GM21381 (cell line): Measurements from ENCODE around the gene PTPRCAP.
A peak's percentile ranks its signal among the peaks of the same experiment; 100 is the strongest.
"Not testable (repeated sequence)": the region's sequence is repeated elsewhere in the genome, so short reads cannot be mapped to it uniquely, and the experiment has no call there.

ENCODE experiments used
- ATAC-seq: cut with Tn5 transposase; IDR thresholded peaks from one replicate; pipeline ENCODE4 v1.9.1; 2021; ENCODE audit warnings: mild to moderate bottlenecking, moderate library complexity; ENCODE audit not compliant: unreplicated experiment

The PTPRCAP gene

DNA sequence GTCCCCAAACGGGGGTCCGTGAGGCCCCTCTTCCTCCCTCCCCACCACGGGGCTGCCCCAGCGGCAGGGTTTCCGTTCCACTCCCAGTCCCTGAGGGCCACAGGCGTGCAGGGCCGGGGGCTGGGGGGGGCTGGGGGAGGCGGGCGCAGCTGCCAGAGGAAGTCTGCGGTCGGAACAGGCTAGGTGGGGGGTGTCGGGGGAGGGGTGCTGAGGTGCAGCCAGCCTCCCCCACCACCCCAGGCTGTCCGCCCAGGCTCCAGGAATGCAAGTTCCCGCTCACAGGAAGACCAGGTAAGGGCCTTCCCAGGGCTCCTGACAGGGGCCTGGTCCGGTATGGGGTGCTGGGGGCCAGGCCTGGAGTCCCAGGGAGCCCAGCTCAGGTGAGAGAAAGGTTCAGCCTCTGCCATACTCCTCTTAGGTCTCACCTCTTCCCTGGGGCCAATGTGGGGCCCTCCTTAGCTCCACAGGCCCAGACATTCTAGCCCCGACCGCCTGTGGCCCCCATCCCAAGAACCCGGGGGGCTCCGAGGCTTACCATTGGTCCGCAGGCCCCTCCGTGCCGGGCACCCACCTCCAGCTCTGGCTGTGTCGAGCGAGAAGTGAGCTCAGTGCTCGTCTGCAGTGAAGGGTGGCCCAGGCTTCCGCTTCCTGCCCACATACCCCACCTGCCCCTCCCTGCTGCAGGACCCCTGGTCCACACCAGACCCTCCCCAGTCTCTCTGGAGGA lies at the start of gene PTPRCAP:
PTPRCAP (minus strand) TSS at position 601 of the 727 bp plus-strand sequence; CDS start at position 538, 63 bp downstream.
- no peak for ATAC-seq

- peak; percentile 29 for ATAC-seq
Measured at GRCh38 chr11:67486481-67487195, 49.2 kb upstream of the PTPRCAP start.

- peak; percentile 24 for ATAC-seq
Measured at GRCh38 chr11:67485873-67486361, 48.4 kb upstream of the PTPRCAP start.

- no peak for ATAC-seq
Measured at GRCh38 chr11:67484847-67485311, 47.4 kb upstream of the PTPRCAP start.

- no peak for ATAC-seq
Measured at GRCh38 chr11:67483831-67484665, 46.6 kb upstream of the PTPRCAP start.

DNA sequence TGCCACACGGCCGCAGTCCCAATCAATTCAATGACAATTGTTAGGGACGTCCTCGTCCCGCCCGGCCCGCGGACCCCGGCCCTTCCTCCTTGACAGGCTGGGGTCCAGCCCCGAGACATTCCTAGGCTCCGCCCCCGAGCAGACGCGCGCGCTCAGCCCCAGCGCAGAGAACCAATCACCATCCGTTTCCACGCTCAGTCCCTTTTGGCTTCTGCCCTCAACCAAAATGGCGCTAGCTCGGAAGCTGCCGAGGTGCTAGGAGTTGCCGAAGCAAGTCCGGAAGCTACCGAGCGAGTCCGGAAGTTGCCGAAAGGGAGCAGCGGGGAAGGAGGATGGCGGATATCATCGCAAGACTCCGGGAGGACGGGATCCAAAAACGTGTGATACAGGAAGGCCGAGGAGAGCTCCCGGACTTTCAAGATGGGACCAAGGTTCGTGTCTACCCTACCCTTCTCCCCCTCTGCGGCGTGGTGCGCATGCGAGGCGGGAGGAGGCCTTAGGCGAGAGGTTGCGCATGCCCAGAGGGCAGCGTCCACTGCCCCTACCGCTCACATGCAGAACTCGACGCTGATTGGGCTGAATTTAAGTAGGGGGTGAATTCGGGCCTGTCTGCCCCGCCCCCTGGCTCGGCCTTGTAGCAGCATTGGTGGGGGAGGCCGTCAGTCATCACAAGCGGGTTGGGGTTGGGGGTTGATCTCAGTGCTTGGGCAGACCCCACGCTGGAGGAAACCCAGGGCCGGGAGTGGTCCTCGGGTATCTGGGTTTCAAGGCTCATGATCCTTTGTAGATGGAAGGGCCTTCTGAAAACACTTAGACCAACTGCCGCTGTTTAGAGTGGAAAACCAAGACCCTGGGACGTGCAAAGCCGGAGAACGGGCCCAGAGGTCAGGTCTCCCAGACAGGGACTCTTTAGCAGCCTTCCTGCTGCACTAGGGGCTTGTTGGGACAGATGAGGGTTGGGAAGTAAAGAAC lies 45.6 kb upstream of the PTPRCAP start, which contains the start of gene AIP:
AIP (plus strand) TSS at position 200 of the 972 bp plus-strand sequence; CDS start at position 333, 133 bp downstream.
- peak; percentile 58 for ATAC-seq

GRCh38 chr11:67482275-67482826 lies 44.9 kb upstream of the PTPRCAP start:
- ATAC-seq, result no peak

GRCh38 chr11:67477344-67478050 lies 40.0 kb upstream of the PTPRCAP start:
- not testable (repeated sequence) for ATAC-seq

DNA sequence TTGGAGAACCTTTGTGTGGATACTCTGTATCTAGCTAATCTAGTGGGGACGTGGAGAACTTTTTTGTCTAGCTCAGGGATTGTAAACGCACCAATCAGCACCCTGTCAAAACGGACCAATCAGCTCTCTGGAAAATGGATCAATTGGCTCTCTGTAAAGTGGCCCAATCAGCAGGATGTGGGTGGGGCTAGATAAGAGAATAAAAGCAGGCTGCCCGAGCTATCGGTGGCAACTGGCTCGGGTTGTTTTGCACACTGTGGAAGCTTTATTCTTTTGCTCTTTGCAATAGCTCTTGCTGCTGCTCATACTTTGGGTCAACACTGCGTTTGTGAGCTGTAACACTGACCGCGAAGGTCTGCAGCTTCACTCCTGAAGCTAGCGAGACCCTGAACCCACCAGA lies 39.2 kb upstream of the PTPRCAP start:
- not testable (repeated sequence) for ATAC-seq

DNA sequence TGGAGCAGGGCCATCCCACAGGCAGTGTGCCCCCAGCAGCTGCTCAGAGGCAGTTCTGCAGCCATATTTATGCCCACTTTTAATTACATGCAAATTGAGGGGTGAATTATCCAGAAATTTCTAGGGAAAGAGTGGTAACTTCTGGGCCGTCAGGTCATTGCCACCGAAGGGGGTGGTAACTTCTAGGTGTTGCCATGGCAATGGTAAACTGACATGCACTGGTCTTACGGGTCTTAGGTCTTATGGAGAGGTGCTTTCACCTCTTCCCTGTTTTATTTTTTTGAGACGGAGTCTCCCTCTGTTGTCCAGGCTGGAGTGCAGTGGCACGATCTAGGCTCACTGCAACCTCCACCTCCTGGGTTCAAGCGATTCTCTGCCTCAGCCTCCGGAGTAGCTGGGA lies 35.4 kb upstream of the PTPRCAP start:
- ATAC-seq, result no peak

GRCh38 chr11:67470337-67471002 lies 33.0 kb upstream of the PTPRCAP start:
- ATAC-seq, result no peak

- no peak for ATAC-seq
Measured at GRCh38 chr11:67469508-67469811, 32.0 kb upstream of the PTPRCAP start.

DNA sequence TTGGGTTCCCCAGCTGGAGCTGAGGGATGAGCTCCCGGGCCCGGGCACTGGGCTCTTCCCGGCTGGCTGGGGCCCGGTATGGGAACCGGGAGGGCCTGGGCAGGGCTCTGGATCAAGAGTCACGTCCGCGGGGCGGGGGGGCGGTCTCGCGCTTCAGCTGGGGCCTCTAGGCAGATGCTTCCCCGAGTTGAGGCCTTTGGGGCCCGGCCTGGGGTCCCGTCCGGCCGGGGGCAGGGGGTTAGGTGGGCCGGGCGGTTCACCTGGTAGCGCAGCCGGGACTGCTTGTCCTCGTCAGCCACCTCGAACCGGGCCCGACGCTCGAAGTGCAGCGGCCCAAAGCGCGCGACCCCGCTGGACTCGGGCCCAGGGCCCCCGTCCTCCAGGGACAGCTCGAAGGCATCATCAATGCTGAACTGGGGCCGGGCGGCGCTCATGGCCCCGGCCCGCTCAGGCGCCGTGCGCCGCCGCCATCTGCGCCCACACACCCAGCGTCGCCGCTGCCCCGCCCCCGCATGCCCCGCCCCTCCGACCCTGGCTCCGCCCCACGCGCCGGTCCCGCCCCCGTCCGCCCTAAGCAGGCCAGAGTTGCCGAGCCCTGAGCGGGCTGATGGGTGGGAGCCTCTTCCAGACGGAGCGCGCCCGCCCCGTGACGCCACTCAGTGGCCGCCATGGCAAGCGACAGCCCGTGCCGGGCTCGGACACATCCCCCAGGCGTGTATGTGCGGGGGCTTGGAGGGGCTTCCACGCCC lies 31.5 kb upstream of the PTPRCAP start, which contains the start of gene TMEM134:
TMEM134 (minus strand) TSS at position 493 of the 749 bp plus-strand sequence; CDS start at position 434, 59 bp downstream.
- peak; percentile 48 for ATAC-seq

GRCh38 chr11:67468456-67468758 lies 30.9 kb upstream of the PTPRCAP start:
- ATAC-seq, result no peak

DNA sequence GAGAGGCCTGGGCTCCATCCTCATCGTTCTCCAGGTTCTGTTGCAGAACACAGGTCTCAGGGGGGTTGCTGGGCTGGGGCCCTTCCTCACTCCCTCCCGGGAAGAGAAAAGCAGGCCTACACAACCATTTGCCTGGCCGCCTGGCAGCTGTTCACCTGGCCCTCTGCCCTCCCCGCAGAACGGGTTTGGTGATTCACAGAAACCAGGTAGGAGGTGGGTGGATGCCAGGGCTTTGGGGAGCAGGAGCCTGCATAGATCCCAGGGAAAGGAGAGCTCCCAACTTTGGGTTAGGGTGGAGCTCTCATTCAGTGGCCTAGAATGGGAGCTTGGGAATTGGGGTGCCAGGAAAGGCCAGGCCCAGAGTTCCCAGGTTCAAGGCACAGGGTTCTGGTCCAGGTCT lies 30.6 kb upstream of the PTPRCAP start:
- no peak for ATAC-seq

- no peak for ATAC-seq
Measured at GRCh38 chr11:67466962-67467771, 29.7 kb upstream of the PTPRCAP start.

GRCh38 chr11:67466367-67466766 lies 28.9 kb upstream of the PTPRCAP start:
- no peak for ATAC-seq
